HG03108 (cell line): ENCODE results near the gene POLR2L.

ENCODE experiments used
- ATAC-seq: cut with Tn5 transposase; IDR thresholded peaks from one replicate; pipeline ENCODE4 v1.9.1; 2021; ENCODE audit warnings: moderate library complexity; ENCODE audit not compliant: unreplicated experiment

POLR2L gene

DNA sequence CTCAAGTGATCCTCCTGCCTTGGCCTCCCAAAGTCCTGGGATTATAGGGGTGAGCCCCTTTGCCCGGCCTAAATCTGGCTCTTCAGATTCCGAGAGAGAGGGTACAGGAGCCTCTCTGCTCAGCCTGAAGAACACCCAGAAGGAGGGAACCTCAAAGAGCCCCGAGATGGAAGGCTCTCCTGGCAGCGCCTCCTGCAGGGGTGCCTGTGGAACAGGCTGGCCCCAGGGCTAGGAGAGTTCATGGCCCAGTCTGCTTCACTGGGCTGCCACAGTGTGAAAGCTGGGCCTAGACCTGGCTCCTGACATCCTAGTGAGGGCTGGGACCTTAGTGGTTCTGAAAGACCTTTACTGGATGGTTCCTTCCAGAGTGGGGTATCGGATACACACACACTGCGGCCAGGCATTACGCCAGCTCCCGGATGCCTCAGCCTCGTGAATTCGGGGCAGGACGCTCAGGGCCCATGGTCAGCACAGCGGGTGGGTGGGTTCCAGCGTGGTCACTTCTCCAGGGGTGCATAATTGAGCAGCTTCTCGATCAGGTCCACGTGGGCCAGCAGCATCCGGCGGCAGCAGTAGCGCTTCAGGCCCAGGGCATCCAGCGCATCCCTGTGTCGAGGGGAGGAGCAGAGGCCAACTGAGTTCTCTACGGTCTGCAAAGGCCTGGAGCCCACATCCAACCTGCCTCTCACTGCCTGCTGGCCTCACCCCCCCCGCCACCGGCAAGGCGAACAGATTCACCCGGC, 2.3 kb downstream of the POLR2L start:
- no peak for ATAC-seq

DNA sequence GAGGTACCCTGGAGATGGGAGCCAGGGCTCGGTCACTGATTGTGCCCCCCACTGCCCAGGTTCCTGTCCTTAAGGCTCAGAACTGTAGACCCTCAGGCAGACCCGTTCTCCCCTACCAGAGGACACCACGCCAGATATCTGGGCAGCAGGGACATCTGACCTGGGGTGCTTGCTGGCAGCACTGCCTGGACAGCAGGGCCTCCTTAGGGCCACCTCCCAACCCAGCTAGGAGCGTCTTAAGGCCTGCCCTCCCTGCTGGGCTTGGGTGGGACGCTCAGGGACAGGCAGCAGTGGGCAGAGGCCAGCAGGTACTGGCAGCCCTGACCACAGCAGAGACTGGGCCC, 3.1 kb downstream of the POLR2L start:
- no peak for ATAC-seq

DNA sequence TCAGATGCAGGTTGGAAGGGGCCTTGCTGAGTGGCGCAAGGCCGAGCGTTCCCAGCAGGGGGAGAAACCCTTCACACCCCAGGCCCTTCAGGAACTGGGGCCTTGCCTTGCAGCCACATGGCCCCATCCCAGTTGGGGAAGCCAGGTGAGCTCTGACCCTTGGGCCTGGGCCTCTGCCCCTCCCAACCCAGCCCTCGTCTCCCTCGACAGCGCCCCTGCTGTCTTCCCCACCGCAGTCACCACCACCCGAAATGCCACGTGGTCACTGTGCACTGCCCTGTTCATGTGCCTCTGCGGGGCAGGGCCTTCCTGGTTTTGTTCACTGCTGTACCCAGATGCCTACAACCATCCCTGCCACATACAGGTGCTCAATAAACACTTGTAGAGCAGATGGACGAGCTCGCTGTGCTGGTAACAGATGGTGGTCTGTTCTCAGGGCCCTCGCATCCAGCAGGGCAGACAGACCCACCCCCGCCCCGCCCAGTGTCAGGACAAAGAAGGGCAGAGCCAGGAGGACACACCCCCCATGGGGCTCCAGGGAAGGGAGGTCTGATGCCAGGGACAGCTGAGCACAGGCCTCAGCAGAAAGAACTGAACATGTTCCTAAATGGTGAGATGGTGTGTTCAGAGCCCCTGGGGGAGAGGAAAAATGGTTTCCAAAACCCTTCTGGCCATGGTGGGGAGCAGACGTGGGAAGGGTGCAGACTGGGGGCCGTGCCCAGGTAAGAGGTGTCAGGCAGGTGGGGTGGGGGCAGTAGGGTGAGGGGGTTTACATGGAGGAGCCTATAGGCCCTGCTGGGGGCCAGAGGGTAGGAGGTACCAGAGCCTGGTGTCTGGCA, 3.7 kb downstream of the POLR2L start:
- ATAC-seq, result no peak

DNA sequence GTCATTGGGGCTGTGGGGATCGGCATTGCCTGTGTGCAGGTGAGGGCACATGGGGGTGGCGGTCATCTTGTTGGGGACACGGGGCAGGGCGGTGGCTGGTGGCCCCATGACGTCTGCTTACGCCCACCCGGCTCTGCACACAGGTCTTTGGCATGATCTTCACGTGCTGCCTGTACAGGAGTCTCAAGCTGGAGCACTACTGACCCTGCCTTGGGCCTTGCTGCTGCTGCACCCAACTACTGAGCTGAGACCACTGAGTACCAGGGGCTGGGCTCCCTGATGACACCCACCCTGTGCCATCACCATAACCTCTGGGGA, 4.4 kb downstream of the POLR2L start:
- ATAC-seq, result no peak

DNA sequence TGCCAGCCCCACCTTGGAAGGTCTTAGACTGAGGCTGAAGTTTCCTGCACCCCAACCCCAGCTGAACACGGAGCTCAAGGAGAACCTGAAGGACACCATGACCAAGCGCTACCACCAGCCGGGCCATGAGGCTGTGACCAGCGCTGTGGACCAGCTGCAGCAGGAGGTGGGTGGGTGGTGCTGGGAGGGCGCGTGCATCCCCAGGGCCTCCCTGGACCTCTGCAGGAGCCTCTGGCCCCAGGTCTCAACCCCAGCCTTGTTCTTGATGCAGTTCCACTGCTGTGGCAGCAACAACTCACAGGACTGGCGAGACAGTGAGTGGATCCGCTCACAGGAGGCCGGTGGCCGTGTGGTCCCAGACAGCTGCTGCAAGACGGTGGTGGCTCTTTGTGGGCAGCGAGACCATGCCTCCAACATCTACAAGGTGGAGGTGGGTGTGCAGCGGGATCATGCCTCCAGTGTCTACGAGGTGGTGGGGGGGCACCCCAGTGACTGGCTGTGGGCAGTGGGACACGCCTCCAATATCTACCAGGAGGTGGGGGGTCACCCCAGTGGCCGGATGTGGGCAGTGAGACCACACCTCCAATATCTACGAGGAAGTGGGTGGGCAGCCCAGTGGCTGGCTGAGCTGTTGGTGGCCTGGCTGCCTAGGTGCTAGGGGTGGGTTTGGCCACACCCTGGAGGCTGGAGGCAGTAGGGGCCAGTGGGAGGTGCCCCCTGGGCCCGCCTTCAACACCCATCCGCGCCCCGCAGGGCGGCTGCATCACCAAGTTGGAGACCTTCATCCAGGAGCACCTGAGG, 4.9 kb downstream of the POLR2L start:
- no peak for ATAC-seq

DNA sequence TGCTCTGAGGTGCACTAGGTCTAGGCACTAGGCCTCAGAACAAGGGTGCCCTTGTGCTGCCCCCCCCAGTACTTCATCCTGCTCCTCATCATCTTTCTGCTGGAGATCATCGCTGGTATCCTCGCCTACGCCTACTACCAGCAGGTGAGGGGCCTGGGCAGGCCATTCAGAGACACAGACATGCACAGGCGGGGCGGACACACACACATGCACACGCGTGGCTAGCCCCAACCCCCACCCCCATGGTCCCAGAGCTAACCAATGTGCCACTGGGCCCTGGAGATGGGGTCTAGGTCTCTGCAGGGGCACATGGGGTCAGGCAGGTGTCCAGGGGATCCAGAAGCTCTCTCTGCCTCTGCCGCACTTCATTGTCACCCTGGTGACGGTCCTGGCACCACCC, 5.6 kb downstream of the POLR2L start:
- no peak for ATAC-seq

DNA sequence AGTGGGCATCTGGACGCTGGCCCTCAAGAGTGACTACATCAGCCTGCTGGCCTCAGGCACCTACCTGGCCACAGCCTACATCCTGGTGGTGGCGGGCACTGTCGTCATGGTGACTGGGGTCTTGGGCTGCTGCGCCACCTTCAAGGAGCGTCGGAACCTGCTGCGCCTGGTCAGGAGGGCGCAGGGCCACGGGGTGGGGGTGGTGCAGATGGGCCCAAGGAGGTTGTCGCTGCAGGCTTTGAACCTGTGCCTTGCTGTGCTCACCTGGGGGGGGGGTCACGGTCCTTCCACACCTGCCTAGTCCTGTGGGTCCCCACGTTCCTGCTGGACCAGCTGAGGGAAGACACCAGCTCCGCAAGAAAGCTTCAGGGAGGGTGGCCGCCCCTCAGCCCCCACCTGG, 6.1 kb downstream of the POLR2L start:
- ATAC-seq, result no peak

DNA sequence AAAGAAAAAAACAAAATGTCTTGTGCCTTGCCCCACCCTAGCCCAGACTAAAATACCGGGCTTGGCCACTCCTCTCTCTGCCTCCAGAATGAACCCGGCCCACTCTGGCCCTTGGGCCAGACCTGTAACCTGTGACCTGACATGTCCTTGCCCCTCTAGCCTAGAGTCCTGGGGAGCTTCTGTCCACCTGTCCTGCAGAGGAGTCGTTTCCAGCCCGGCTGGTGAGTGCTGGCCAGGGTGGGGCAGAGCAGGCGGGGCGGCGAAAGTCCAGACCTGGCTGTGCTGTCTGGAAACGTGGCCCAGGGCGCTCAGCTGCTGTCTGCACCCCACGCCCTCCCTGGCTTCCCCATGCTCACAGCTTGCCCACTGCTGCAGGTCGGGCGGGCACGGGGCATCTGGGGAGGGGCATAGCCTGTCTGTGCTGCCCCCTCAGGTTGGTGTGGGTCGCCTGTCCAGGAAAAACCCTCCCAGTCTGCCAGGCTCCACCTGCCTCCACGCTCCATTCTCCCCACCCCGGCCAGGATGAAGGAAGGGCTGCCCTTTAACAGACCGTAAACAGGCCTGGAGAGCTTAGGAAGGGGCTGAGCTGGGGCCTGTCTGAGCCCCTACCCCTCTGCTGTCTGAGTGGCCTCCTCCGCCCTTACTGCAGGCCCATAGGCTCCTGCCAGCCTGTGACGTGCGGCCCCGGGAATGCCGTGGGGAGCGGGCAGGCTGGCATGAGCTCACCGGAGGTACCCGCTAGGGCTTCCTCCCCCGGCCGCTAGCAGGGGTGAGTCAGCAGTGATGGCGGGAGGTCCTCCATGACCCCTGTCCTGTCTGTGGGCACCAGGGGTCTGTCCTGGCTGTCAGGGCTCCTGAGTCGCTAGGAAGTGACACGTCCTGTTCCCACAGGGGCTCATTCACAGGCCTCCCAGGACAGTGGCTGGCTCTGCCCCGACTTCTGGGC, 7.7 kb downstream of the POLR2L start:
- no peak for ATAC-seq

DNA sequence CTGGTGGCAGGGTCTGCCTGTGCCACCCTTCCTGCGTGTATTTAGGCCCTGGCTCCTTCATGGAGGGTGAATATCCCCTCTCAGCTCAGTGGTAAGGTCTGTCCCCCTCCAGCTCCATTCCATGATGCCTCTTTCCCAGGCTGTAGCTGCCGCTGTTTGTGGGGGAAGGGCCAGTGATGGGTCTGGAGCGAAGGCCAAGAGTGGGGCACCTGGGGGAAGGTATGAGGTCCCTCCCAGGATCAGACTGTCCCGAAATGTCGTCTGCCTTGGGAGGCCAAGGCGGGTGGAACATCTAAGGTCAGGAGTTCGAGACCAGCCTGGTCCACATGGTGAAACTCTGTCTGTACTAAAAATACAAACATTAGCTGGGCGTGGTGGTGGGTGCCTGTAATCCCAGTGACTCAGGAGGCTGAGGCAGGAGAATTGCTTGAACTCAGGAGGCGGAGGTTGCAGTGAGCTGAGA, 8.4 kb downstream of the POLR2L start:
- no peak for ATAC-seq

DNA sequence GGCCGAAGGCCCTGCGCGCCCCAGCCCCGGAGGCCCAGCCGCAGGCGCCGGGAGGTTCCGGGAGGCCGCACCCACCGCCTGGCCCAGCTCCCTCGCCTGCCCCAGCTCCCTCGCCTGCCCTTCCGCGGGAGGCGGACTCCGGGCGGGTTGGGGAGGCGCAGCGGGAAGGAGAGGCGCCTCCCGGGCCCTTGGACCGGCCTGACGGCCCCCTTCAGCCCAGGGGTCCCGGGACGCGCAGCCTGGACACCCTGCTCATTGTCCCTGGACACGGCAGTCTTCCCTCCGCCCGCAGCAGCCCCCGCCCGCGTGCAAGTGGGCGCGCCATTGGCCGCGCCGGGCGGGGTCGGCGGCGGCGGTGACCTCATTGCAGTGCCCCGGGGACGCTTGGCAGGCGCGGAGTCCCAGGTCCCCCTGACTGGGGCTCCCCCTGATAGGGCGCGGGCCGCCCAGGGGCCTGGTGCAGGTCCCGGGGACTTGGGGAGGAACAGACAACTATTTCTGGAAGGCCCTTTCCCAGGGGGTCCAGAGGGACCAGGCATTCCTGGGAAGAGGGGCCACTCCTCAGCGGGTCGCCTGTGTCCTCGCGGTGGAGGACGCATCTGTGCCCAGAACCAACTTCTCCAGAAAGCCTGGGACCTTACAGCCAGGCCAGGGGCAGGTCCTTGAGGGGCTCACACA, 9.1 kb downstream of the POLR2L start:
- no peak for ATAC-seq

DNA sequence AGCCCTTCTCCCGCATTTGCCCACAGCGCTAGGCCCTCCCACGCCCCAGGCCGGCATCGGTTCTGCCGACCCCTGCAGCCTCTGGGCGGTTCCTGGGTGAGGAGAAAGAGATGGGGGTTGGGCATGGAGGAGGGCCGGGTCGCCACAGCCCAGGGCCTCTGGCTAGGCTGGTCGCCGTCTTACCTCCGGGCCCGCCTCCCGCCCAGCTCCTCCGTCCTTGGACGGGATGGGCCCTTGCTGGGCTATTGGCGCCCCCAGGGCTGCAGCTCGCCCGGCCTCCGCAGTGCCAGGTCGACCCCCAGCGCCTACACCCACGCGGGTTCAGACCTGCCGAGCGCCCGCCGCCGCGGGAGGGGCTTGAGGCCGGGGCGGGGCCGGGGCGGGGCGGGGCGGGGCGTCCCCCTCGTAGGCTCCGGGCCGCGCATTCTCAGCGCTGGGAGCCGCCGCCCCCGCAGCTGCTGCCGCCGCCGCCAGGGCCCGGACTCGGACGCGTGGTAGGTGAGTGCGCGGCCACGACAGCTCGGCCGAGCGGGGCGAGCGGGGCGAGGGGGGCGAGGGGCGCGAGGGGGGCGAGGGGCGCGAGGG, 9.7 kb downstream of the POLR2L start, which contains the start of gene CD151:
Gene CD151 (plus strand): TSS at position 424 of the 585 bp plus-strand sequence. CDS start 3,118 bp downstream, outside the sequence.
- peak; percentile 29 for ATAC-seq

DNA sequence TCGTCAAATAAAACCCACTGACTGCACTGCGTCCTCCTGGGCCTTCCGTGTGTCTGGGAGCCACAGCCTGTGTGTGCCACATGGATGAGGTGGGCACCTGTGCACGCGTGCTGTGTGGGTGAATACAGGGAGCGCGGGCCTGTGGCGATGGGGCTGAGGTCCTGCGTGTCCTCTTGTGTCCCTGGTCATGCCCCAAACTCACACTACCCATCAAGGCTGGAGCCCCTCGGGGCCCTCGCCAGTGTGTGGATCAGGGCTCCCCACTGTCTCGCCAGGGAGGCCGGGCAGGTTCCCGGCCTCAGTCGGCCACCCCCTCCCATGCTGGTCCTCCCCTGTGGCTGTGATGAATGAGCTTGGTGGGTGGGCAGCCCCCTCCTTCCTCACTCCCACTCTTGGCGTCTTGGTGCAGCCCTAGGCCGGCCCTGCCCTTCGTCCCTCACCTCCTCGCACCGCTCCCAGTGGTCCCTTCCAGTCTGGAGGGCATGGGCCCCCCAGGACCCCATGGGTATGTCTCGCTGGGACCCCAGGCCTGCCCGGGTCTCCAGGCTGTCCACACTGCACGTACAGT, 10.3 kb downstream of the POLR2L start:
- ATAC-seq, result no peak

DNA sequence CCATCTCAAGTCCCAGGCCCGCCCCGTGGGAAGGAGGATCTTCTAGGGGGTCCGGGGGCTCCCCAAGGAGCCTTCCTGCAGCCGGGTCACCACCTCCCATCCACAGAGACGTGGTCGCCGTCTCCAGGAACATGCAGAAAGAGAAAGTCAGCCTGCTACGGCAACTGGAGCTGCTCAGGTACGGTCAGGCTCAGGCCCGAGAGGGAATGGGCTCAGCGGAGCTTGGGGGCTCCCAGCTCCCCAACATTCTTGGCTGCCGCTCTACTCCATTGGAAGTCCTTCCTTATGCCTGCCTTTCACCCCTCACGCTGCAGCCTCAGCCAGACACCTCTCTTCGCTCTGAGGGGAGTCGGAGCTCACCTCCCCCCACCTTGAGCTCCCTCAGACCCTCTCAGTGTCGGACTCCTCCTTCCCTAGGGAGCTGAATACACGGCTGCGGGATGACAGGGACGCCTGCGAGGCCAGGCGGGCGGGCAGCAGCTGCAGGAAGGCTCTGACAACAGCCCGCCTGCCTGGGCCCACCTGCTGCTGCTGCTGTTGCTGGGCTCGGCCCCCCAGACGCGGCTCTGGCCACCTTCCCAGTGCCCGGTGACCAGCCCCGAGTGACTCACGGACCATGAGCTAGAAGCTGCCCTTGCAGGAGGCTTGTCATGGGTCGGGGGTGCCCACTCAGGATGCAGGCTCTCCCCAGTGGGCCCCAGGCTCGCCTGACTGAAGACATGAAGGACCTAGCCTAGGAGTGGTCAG, 11.0 kb downstream of the POLR2L start:
- ATAC-seq, result no peak

DNA sequence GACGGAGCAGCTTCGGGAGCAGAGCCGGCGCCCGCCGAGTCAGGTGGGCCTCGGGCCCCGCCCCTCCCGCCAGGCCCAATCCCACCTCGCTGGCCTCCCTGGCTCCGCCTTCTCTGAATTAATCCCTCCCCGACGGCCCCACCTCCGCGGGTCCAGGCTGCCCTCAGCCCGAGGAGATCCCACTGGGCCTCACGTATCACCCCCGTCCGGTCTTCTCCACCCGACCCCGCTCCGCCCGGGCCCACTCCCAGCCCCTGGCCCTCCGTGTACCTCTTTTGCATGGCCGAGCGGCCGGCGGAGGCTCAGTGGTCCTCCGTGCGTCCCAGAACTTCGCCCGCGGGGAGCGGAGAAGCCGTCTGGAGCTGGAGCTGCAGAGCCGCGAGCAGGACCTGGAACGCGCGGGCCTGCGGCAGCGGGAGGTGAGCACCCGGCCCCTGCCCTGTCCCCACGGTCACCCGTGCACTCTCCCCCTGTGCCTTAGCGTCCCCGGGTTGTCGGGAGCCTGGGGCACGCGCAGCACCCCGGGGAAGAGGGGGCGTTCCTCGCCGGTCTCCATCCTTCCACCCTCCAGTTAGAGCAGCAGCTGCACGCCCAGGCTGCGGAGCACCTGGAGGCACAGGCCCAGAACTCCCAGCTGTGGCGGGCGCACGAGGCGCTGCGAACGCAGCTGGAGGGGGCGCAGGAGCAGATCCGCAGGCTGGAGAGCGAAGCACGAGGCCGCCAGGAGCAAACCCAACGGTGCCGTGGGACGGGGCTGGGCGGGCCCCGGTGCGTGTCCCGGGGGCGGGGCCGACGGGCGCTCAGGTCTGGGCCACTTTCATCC, 11.8 kb downstream of the POLR2L start:
- peak; percentile 26 for ATAC-seq

DNA sequence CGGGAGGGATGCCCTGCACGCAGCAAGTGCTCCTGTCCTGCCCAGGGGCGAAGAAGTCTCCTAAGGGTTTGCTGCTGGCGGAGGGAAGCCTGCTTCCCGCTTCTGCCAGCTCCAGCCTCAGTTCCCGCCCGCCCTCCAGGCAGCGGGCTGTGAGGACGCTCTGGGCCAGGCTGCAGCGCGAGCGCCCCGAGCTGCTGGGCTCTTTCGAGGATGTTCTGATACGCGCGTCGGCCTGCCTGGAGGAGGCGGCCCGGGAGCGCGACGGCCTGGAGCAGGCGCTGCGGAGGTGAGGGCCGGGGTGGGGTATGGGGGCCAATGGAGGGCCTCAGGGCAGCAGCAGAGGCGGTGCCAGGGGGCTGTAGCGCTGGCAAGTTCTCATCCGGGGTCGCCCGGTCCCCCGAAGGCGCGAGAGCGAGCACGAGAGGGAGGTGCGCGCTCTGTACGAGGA, 12.5 kb downstream of the POLR2L start:
- no peak for ATAC-seq

DNA sequence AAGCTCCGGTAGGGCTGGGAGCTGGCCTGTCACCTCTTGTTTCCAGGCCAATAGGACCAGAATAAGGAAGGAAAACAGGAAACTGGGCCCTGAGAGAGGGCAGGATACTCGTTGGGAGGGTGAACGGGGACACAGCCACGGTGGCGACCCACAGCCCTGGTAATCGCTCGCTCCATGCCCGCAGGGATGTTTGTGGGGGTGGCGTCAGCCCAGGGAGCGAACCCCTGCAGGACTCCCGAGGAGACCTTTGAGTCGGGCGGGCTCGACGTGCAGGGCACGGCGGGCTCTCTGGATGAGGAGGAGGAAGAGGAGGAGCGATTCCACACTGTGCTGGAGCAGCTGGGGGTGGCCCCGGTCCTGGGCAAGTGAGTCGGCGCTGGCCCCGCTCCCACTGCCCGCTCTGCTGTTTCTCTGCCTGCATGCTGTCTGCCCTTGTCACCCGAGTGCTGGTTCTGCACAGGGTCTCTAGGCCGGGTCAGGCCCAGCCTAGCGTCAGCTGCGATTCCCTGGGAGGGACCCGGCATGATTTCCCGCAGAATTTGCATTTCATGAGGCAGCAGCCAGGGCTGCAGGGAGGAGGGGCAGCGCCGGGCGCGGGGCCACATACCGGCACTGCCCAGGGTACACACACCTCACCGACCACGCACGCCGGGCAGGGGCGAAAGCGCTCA, 13.0 kb downstream of the POLR2L start:
- no peak for ATAC-seq
